ENCODE data around the gene KCNMB1.

- TF ChIP-seq, protein P1, sequence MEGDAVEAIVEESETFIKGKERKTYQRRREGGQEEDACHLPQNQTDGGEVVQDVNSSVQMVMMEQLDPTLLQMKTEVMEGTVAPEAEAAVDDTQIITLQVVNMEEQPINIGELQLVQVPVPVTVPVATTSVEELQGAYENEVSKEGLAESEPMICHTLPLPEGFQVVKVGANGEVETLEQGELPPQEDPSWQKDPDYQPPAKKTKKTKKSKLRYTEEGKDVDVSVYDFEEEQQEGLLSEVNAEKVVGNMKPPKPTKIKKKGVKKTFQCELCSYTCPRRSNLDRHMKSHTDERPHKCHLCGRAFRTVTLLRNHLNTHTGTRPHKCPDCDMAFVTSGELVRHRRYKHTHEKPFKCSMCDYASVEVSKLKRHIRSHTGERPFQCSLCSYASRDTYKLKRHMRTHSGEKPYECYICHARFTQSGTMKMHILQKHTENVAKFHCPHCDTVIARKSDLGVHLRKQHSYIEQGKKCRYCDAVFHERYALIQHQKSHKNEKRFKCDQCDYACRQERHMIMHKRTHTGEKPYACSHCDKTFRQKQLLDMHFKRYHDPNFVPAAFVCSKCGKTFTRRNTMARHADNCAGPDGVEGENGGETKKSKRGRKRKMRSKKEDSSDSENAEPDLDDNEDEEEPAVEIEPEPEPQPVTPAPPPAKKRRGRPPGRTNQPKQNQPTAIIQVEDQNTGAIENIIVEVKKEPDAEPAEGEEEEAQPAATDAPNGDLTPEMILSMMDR (IDR thresholded peaks at IDR 0.05): no peak
- TF ChIP-seq ZFX (IDR thresholded peaks at IDR 0.05; ENCODE audit: borderline replicate concordance): no peak
Measured at GRCh38 chr5:170405817-170406216, 16.6 kb upstream of the KCNMB1 start.
